ENCODE measurements around the gene ZMPSTE24. TPM values are rescaled to one million over a fixed set of nuclear protein-coding genes. Genes with fewer than 3 reads are reported as not detected.

ZMPSTE24 gene
- total RNA-seq, 2 donors from 2014 or later = 42.3 to 51.4 TPM

- intact Hi-C loops (cut with DNase I) = no loop called here
- no peak for DNase-seq (ENCODE audit: low spot score)
Observed at GRCh38 chr1:40256401-40257084, 1.5 kb upstream of the ZMPSTE24 start.

GRCh38 chr1:40257313-40257687 lies 736 bp upstream of the ZMPSTE24 start:
- intact Hi-C loops (cut with DNase I) = no loop called here
- no peak for DNase-seq (ENCODE audit: low spot score)

GRCh38 chr1:40258445-40258769 lies 371 bp downstream of the ZMPSTE24 start:
- intact Hi-C loops (cut with DNase I) = no loop called here
- DNase-seq (ENCODE audit: low spot score) = no peak

GRCh38 chr1:40264354-40264781 lies 6.3 kb downstream of the ZMPSTE24 start:
- intact Hi-C loops (cut with DNase I) = no loop called here
- DNase-seq (ENCODE audit: low spot score) = no peak

- intact Hi-C loops (cut with DNase I) = no loop called here
- DNase-seq (ENCODE audit: low spot score) = no peak
Observed at GRCh38 chr1:40265298-40265697, 7.3 kb downstream of the ZMPSTE24 start.

GRCh38 chr1:40265919-40266318 lies 7.9 kb downstream of the ZMPSTE24 start:
- DNase-seq (ENCODE audit: low spot score) = no peak
- intact Hi-C loops (cut with DNase I) = no loop called here

- DNase-seq (ENCODE audit: low spot score) = no peak
- intact Hi-C loops (cut with DNase I) = no loop called here
Observed at GRCh38 chr1:40266786-40267535, 8.9 kb downstream of the ZMPSTE24 start.

- no peak for DNase-seq (ENCODE audit: low spot score)
- intact Hi-C loops (cut with DNase I) = no loop called here
Observed at GRCh38 chr1:40267767-40268187, 9.7 kb downstream of the ZMPSTE24 start.

- DNase-seq (ENCODE audit: low spot score) = no peak
- intact Hi-C loops (cut with DNase I) = no loop called here
Observed at GRCh38 chr1:40268211-40268610, 10.2 kb downstream of the ZMPSTE24 start.

GRCh38 chr1:40270152-40270834 lies 12.3 kb downstream of the ZMPSTE24 start:
- no peak for DNase-seq (ENCODE audit: low spot score)
- intact Hi-C loops (cut with DNase I) = no loop called here

GRCh38 chr1:40272653-40273213 lies 14.7 kb downstream of the ZMPSTE24 start:
- DNase-seq (ENCODE audit: low spot score) = no peak
- intact Hi-C loops (cut with DNase I) = no loop called here

GRCh38 chr1:40273547-40274166 lies 15.6 kb downstream of the ZMPSTE24 start:
- intact Hi-C loops (cut with DNase I) = no loop called here
- DNase-seq (ENCODE audit: low spot score) = no peak

- intact Hi-C loops (cut with DNase I) = no loop called here
- DNase-seq (ENCODE audit: low spot score) = no peak
Observed at GRCh38 chr1:40274331-40274730, 16.3 kb downstream of the ZMPSTE24 start.

- DNase-seq (ENCODE audit: low spot score) = no peak
- intact Hi-C loops (cut with DNase I) = no loop called here
Observed at GRCh38 chr1:40276122-40276521, 18.1 kb downstream of the ZMPSTE24 start.

- intact Hi-C loops (cut with DNase I) = no loop called here
- no peak for DNase-seq (ENCODE audit: low spot score)
Observed at GRCh38 chr1:40281853-40282252, 23.8 kb downstream of the ZMPSTE24 start.

GRCh38 chr1:40291293-40291692 lies 33.3 kb downstream of the ZMPSTE24 start:
- no peak for DNase-seq (ENCODE audit: low spot score)
- intact Hi-C loops (cut with DNase I) = no loop called here

- intact Hi-C loops (cut with DNase I) = no loop called here
- DNase-seq (ENCODE audit: low spot score) = no peak
Observed at GRCh38 chr1:40299366-40300248, 41.6 kb downstream of the ZMPSTE24 start.

GRCh38 chr1:40300249-40300567 lies 42.2 kb downstream of the ZMPSTE24 start:
- intact Hi-C loops (cut with DNase I) = no loop called here

GRCh38 chr1:40300651-40301050 lies 42.6 kb downstream of the ZMPSTE24 start:
- intact Hi-C loops (cut with DNase I) = no loop called here
- no peak for DNase-seq (ENCODE audit: low spot score)

More at GRCh38 chr1:40300249-40300567, 42.2 kb downstream of the ZMPSTE24 start:
- DNase-seq (ENCODE audit: low spot score) = no peak
